GM23248 (cell line): ENCODE results near the gene ADAMTS6. TPM values are rescaled to one million over a fixed set of nuclear protein-coding genes. Genes with fewer than 3 reads are reported as not detected.

Source experiments
- DNase-seq: peaks from one replicate; pipeline ENCODE4 v3.0.0-alpha.2; 2015
- H2AFZ ChIP-seq: fragments of 200-600 bp; sonication (generic); 2 replicates; pipeline ENCODE4 v1.6.1; 2016; ENCODE audit warnings: antibody characterized with exemption
- H3F3A ChIP-seq: fragments of 200-600 bp; sonication (generic); 2 replicates; pipeline ENCODE4 v1.6.1; 2016; ENCODE audit warnings: mild to moderate bottlenecking, antibody characterized with exemption, mixed run types; ENCODE audit not compliant: insufficient read depth
- H3K27ac ChIP-seq: fragments of 200-600 bp; sonication (generic); 2 replicates; pipeline ENCODE4 v1.5.1; 2016; ENCODE audit warnings: mild to moderate bottlenecking
- H3K27me3 ChIP-seq: fragments of 200-600 bp; sonication (generic); replicated peaks from 2 replicates; pipeline ENCODE4 v1.6.1; 2016; ENCODE audit warnings: mild to moderate bottlenecking; ENCODE audit not compliant: insufficient read depth
- H3K36me3 ChIP-seq: fragments of 200-600 bp; sonication (generic); 2 replicates; pipeline ENCODE4 v1.6.1; 2016; ENCODE audit warnings: low read depth, mild to moderate bottlenecking
- H3K4me1 ChIP-seq: fragments of 200-600 bp; sonication (generic); 2 replicates; pipeline ENCODE4 v1.6.1; 2016; ENCODE audit warnings: mild to moderate bottlenecking; ENCODE audit not compliant: insufficient read depth
- H3K4me2 ChIP-seq: fragments of 200-600 bp; sonication (generic); one replicate; pipeline ENCODE4 v1.6.1; 2016; ENCODE audit warnings: mild to moderate bottlenecking; ENCODE audit not compliant: unreplicated experiment
- H3K4me3 ChIP-seq: fragments of 200-600 bp; sonication (generic); 2 replicates; pipeline ENCODE4 v1.5.1; 2016; ENCODE audit warnings: mild to moderate bottlenecking
- H3K79me2 ChIP-seq: fragments of 200-600 bp; sonication (generic); 2 replicates; pipeline ENCODE4 v1.6.1; 2016; ENCODE audit warnings: mild to moderate bottlenecking; ENCODE audit not compliant: insufficient read depth
- H3K9ac ChIP-seq: fragments of 200-600 bp; sonication (generic); 2 replicates; pipeline ENCODE4 v1.6.1; 2016; ENCODE audit warnings: mild to moderate bottlenecking
- H3K9me2 ChIP-seq: fragments of 200-600 bp; sonication (generic); 2 replicates; pipeline ENCODE4 v1.6.1; 2016; ENCODE audit warnings: mixed run types, mild to moderate bottlenecking, moderate library complexity; ENCODE audit not compliant: insufficient read depth
- H3K9me3 ChIP-seq: fragments of 200-600 bp; sonication (generic); one replicate; pipeline ENCODE4 v1.6.1; 2017; ENCODE audit warnings: low read depth
- H4K20me1 ChIP-seq: fragments of 200-600 bp; sonication (generic); 2 replicates; pipeline ENCODE4 v1.6.0; 2016; ENCODE audit not compliant: insufficient read depth
- EZH2 ChIP-seq: fragments of 200-600 bp; sonication (generic); IDR thresholded peaks from 2 replicates; pipeline ENCODE4 v1.6.1; 2018; ENCODE audit warnings: antibody characterized with exemption, mild to moderate bottlenecking; ENCODE audit not compliant: insufficient read depth, poor library complexity, severe bottlenecking
- EZH2phosphoT487 ChIP-seq: fragments of 200-600 bp; sonication (generic); IDR thresholded peaks from 2 replicates; pipeline ENCODE4 v1.6.1; 2018; ENCODE audit warnings: antibody characterized with exemption, moderate library complexity, mild to moderate bottlenecking, low read depth; ENCODE audit not compliant: insufficient read depth
- WGBS, 2 experiments: methylation state at CpG; one replicate each; pipeline ENCODE4 v1.1.6; 2015 to 2017; ENCODE audit warnings: low lambda C conversion rate in 2 of 2, low coverage in 1 of 2; ENCODE audit errors: missing lambda C conversion rate in 2 of 2; 5-methylcytosine and 5-hydroxymethylcytosine counted together
- in situ Hi-C: fragments of 300-500 bp; cut with MboI; formaldehyde crosslinking; loops from 2 replicates; pipeline ENCODE4 v1.15.0; 2020
- polyA plus RNA-seq: library from polyadenylated mRNA; unstranded; fragments of >200 nt; fragmentation: Nextera tagmentation; extraction: Ambion mirVana; gene quantifications from 2 replicates; pipeline ENCODE4 v1.2.1, GENCODE V29; 2016
- small RNA-seq: library from RNA; depleted of rRNA; stranded (forward); fragments of <200 nt; gene quantifications from one replicate; pipeline ENCODE3, GENCODE V24; 2014; ENCODE audit warnings: low read depth, low replicate concordance
- total RNA-seq: library from RNA; depleted of rRNA; stranded (reverse); fragments of >200 nt; shearing (Covaris generic); gene quantifications from 2 replicates; pipeline ENCODE4 v1.2.3, GENCODE V29; 2014; rRNA removed

The ADAMTS6 gene
- total and polyA plus RNA-seq, 2 experiments from 2014 or later, result 10.1 to 76.0 TPM

DNA sequence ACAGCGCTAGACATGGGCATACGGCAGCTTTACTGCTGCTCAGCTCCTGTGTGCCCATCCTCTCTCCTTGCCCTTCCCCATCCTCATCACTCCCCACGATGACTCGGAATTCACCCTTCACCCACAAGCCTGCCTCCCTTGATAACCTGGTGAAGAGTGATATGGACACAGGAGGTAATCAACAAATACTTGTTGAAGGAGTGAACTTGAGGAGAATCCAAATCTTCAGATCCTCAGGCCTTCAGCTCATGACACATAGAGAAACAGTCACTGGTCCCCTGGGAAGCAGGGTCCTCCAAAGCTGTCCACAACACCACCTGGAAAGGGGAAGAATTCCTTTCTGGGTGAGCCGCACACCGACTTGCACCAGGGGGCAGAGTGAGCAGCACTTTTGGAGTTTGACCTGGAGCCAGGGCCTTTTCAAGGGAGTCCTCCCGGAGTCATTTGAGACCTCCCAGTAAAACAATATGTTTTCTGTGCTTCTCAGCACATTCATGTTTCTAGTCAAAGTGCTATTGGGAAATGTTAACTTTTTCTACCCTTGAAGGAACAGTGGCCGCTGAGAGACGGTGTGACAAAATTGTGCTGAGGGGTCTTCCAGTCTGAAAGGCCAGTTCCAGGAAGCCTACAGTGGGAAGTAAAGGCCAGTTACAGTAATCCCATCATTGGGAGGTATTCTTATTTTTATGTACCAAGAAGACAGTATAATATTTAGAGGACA is 380.6 kb downstream of the ADAMTS6 start:
- Histone ChIP-seq H3K27me3 (no peaks in the 10 kb centered on the region), H2AFZ (peak overlapping the region; percentile 49), H3K9ac (no peak overlapping the region), H3K4me3 (no peak overlapping the region), H3K36me3 (no peaks in the 10 kb centered on the region), H3K4me2 (no peak overlapping the region), H3K9me2 (no peaks in the 10 kb centered on the region), H3F3A (peaks cover 28% of the 10 kb centered on the region; the same call in 1 of the 2 replicates), H3K9me3 (no peaks in the 10 kb centered on the region), H3K79me2 (no peaks in the 10 kb centered on the region), H3K4me1 (peaks cover 9% of the 10 kb centered on the region), H4K20me1 (no peaks in the 10 kb centered on the region), H3K27ac (0 out of 2 replicates have a peak overlapping the region, but pooled peaks have one; percentile 11)
- TF ChIP-seq EZH2 (no peak), EZH2phosphoT487 (no peak)
- in situ Hi-C loops, result no loop called here
- DNase-seq, result peak; percentile 82
- 74 to 77% methylated on average over 9 of the region's 9 CpGs for whole genome bisulfite sequencing, 2 experiments

Small RNAs within 50 kb of the gene (small RNA-seq; reads per million reads assigned to genes)
- not detected for gene RF00019

Other genes starting within 250 kb of the ADAMTS6 start
- gene CENPK, start 81.2 kb upstream of the ADAMTS6 start, total RNA-seq, result 17.2 and 22.4 TPM in 2 replicates
- gene CENPK, start 81.2 kb upstream of the ADAMTS6 start, polyA plus RNA-seq, result 22.1 and 23.9 TPM in 2 replicates
- 24.7 and 56.8 TPM in 2 replicates for gene PPWD1, start 81.4 kb upstream of the ADAMTS6 start, total RNA-seq
- 22.5 and 23.9 TPM in 2 replicates for gene PPWD1, start 81.4 kb upstream of the ADAMTS6 start, polyA plus RNA-seq
- gene TRIM23, start 142.4 kb upstream of the ADAMTS6 start, total RNA-seq, result 17.8 and 19.1 TPM in 2 replicates
- 2.7 and 2.9 TPM in 2 replicates for gene TRIM23, start 142.4 kb upstream of the ADAMTS6 start, polyA plus RNA-seq
- 1.2 and 1.5 TPM in 2 replicates for gene SHLD3, start 143.1 kb upstream of the ADAMTS6 start, total RNA-seq
- 2.3 and 2.6 TPM in 2 replicates for gene SHLD3, start 143.1 kb upstream of the ADAMTS6 start, polyA plus RNA-seq
- gene TRAPPC13, start 143.1 kb upstream of the ADAMTS6 start, total RNA-seq, result 19.5 and 24.4 TPM in 2 replicates
- gene TRAPPC13, start 143.1 kb upstream of the ADAMTS6 start, polyA plus RNA-seq, result 20.1 and 21.1 TPM in 2 replicates
- gene SGTB, start 240.2 kb upstream of the ADAMTS6 start, total RNA-seq, result 22.6 and 39.9 TPM in 2 replicates
- gene SGTB, start 240.2 kb upstream of the ADAMTS6 start, polyA plus RNA-seq, result 16.3 and 17.7 TPM in 2 replicates
- 37.7 and 58.3 TPM in 2 replicates for gene NLN, start 240.3 kb upstream of the ADAMTS6 start, total RNA-seq
- 49.6 and 54.9 TPM in 2 replicates for gene NLN, start 240.3 kb upstream of the ADAMTS6 start, polyA plus RNA-seq